Measurements from ENCODE around the gene CFAP300.

The CFAP300 gene

GRCh38 chr11:102120437-102120973 lies 73.3 kb downstream of the CFAP300 start:
- H3K4me3 ChIP-seq (ENCODE audit: low read depth, low read length), result no peak overlapping the region
- TF ChIP-seq CTCF (IDR thresholded peaks at IDR 0.05; ENCODE audit: borderline replicate concordance, insufficient read depth, low read depth, low read length), result no peak

GRCh38 chr11:102121329-102121728 lies 74.1 kb downstream of the CFAP300 start:
- TF ChIP-seq CTCF (IDR thresholded peaks at IDR 0.05; ENCODE audit: borderline replicate concordance, insufficient read depth, low read depth, low read length), result no peak
- no peak overlapping the region for H3K4me3 ChIP-seq (ENCODE audit: low read depth, low read length)
